ENCODE data around the gene CCDC169. TPM values are rescaled to one million over a fixed set of nuclear protein-coding genes. Genes with fewer than 3 reads are reported as not detected.

The CCDC169 gene
- total RNA-seq, 5 donors from 2014 or later (not counting 1 experiment from before 2014, with no cell fraction given): not detected

- Mint-ChIP-seq H3K27ac (no peak overlapping the region), H3K9me3 (peaks cover 0 to 8% (median 4%) of the 10 kb centered on the region in 3 donors), H3K4me1 (no peaks in the 10 kb centered on the region), H3K36me3 (no peaks in the 10 kb centered on the region), H3K4me3 (no peak overlapping the region), H3K27me3 (peaks cover 0 to 4% of the 10 kb centered on the region in 2 donors)
- no peak for ATAC-seq (replicated peaks in 1 of 4)
- H3K27me3 ChIP-seq (replicated peaks in 1 of 2; ENCODE audit: control insufficient read depth in 2 of 2, extremely low read depth in 1 of 2, insufficient read depth in 2 of 2, low read length in 1 of 2): no peaks in the 10 kb centered on the region
- 68% methylated on average over 4 of the region's 4 CpGs for WGBS (ENCODE audit: insufficient coverage)
- DNase-seq: no peak
- ChIA-PET CTCF (no interaction called here), POLR2A (no interaction called here)
- no peaks in the 10 kb centered on the region for H3K36me3 ChIP-seq (ENCODE audit: control insufficient read depth in 2 of 2, extremely low read depth in 1 of 2, insufficient read depth in 1 of 2, low read length in 1 of 2)
- no peak overlapping the region for H3K27ac ChIP-seq (ENCODE audit: low read length)
- H3K9me3 ChIP-seq: no peaks in the 10 kb centered on the region
- H3K4me3 ChIP-seq (ENCODE audit: control insufficient read depth in 1 of 2, extremely low read depth in 1 of 2, low read length in 1 of 2): no peak overlapping the region
- no peaks in the 10 kb centered on the region for H3K4me1 ChIP-seq (ENCODE audit: control insufficient read depth in 1 of 2, extremely low read depth in 1 of 2, insufficient read depth in 2 of 2, low read length in 2 of 2)
Measured at GRCh38 chr13:36211567-36211966, 86.0 kb downstream of the CCDC169 start.

GRCh38 chr13:36210738-36211137 lies 86.9 kb downstream of the CCDC169 start:
- Histone ChIP-seq H3K9me3 (no peaks in the 10 kb centered on the region), H3K36me3 (ENCODE audit: control insufficient read depth in 2 of 2, extremely low read depth in 1 of 2, insufficient read depth in 1 of 2, low read length in 1 of 2) (no peaks in the 10 kb centered on the region), H3K27me3 (replicated peaks in 1 of 2; ENCODE audit: control insufficient read depth in 2 of 2, extremely low read depth in 1 of 2, insufficient read depth in 2 of 2, low read length in 1 of 2) (no peaks in the 10 kb centered on the region), H3K4me3 (ENCODE audit: control insufficient read depth in 1 of 2, extremely low read depth in 1 of 2, low read length in 1 of 2) (no peak overlapping the region), H3K4me1 (ENCODE audit: control insufficient read depth in 1 of 2, extremely low read depth in 1 of 2, insufficient read depth in 2 of 2, low read length in 2 of 2) (no peaks in the 10 kb centered on the region), H3K27ac (ENCODE audit: low read length) (no peak overlapping the region)
- Mint-ChIP-seq H3K9me3 (peaks cover 0 to 8% (median 4%) of the 10 kb centered on the region in 3 donors), H3K36me3 (no peaks in the 10 kb centered on the region), H3K27me3 (peaks cover 0 to 4% of the 10 kb centered on the region in 2 donors), H3K27ac (no peak overlapping the region), H3K4me1 (no peaks in the 10 kb centered on the region), H3K4me3 (no peak overlapping the region)
- ChIA-PET POLR2A (no interaction called here), CTCF (no interaction called here)
- DNase-seq (no peak), ATAC-seq (replicated peaks in 1 of 4) (no peak)
- WGBS (ENCODE audit: insufficient coverage): no CpG with 5 or more reads among the region's 4 CpGs

- whole genome bisulfite sequencing (ENCODE audit: insufficient coverage): 69% methylated on average over 2 of the region's 5 CpGs
- no peaks in the 10 kb centered on the region for H3K36me3 ChIP-seq (ENCODE audit: control insufficient read depth in 2 of 2, extremely low read depth in 1 of 2, insufficient read depth in 1 of 2, low read length in 1 of 2)
- no peaks in the 10 kb centered on the region for H3K4me1 Mint-ChIP-seq
- ChIA-PET CTCF (no interaction called here), POLR2A (no interaction called here)
- H3K4me3 ChIP-seq (ENCODE audit: control insufficient read depth in 1 of 2, extremely low read depth in 1 of 2, low read length in 1 of 2): no peak overlapping the region
- H3K27me3 ChIP-seq (replicated peaks in 1 of 2; ENCODE audit: control insufficient read depth in 2 of 2, extremely low read depth in 1 of 2, insufficient read depth in 2 of 2, low read length in 1 of 2): no peaks in the 10 kb centered on the region
- H3K27ac ChIP-seq (ENCODE audit: low read length): no peak overlapping the region
- H3K9me3 Mint-ChIP-seq: peaks cover 0 to 5% (median 0%) of the 10 kb centered on the region in 3 donors
- peaks cover 0 to 4% of the 10 kb centered on the region in 2 donors for H3K27me3 Mint-ChIP-seq
- DNase-seq (no peak), ATAC-seq (replicated peaks in 1 of 4) (no peak)
- no peak overlapping the region for H3K4me3 Mint-ChIP-seq
- no peaks in the 10 kb centered on the region for H3K9me3 ChIP-seq
- H3K4me1 ChIP-seq (ENCODE audit: control insufficient read depth in 1 of 2, extremely low read depth in 1 of 2, insufficient read depth in 2 of 2, low read length in 2 of 2): no peaks in the 10 kb centered on the region
- H3K36me3 Mint-ChIP-seq: no peaks in the 10 kb centered on the region
- H3K27ac Mint-ChIP-seq: no peak overlapping the region
Measured at GRCh38 chr13:36207672-36208071, 89.9 kb downstream of the CCDC169 start.

- H3K4me3 ChIP-seq (ENCODE audit: control insufficient read depth in 1 of 2, extremely low read depth in 1 of 2, low read length in 1 of 2): no peak overlapping the region
- H3K36me3 ChIP-seq (ENCODE audit: control insufficient read depth in 2 of 2, extremely low read depth in 1 of 2, insufficient read depth in 1 of 2, low read length in 1 of 2): no peaks in the 10 kb centered on the region
- Mint-ChIP-seq H3K27ac (no peak overlapping the region), H3K9me3 (peaks cover 0 to 5% (median 3%) of the 10 kb centered on the region in 3 donors), H3K36me3 (no peaks in the 10 kb centered on the region), H3K4me3 (no peak overlapping the region), H3K27me3 (peaks cover 0 to 2% of the 10 kb centered on the region in 2 donors), H3K4me1 (no peaks in the 10 kb centered on the region)
- no peaks in the 10 kb centered on the region for H3K9me3 ChIP-seq
- ATAC-seq (replicated peaks in 1 of 4): no peak
- no peak for DNase-seq
- H3K27ac ChIP-seq (ENCODE audit: low read length): no peak overlapping the region
- no peaks in the 10 kb centered on the region for H3K27me3 ChIP-seq (replicated peaks in 1 of 2; ENCODE audit: control insufficient read depth in 2 of 2, extremely low read depth in 1 of 2, insufficient read depth in 2 of 2, low read length in 1 of 2)
- POLR2A ChIA-PET: no interaction called here
- no peaks in the 10 kb centered on the region for H3K4me1 ChIP-seq (ENCODE audit: control insufficient read depth in 1 of 2, extremely low read depth in 1 of 2, insufficient read depth in 2 of 2, low read length in 2 of 2)
- no CpG with 5 or more reads among the region's 1 CpG for WGBS (ENCODE audit: insufficient coverage)
- CTCF ChIA-PET: interaction anchor here in 1 of 2 donors (0.6 kb wide), 1 partner anchor 13 kb away, joined by 5 read pairs; no protein-coding TSS in a partner anchor
Measured at GRCh38 chr13:36193151-36193855, 104.3 kb downstream of the CCDC169 start.

GRCh38 chr13:36192166-36192565 lies 105.4 kb downstream of the CCDC169 start:
- Histone ChIP-seq H3K27me3 (replicated peaks in 1 of 2; ENCODE audit: control insufficient read depth in 2 of 2, extremely low read depth in 1 of 2, insufficient read depth in 2 of 2, low read length in 1 of 2) (no peaks in the 10 kb centered on the region), H3K4me1 (ENCODE audit: control insufficient read depth in 1 of 2, extremely low read depth in 1 of 2, insufficient read depth in 2 of 2, low read length in 2 of 2) (no peaks in the 10 kb centered on the region), H3K4me3 (ENCODE audit: control insufficient read depth in 1 of 2, extremely low read depth in 1 of 2, low read length in 1 of 2) (no peak overlapping the region), H3K9me3 (no peaks in the 10 kb centered on the region), H3K27ac (ENCODE audit: low read length) (no peak overlapping the region), H3K36me3 (ENCODE audit: control insufficient read depth in 2 of 2, extremely low read depth in 1 of 2, insufficient read depth in 1 of 2, low read length in 1 of 2) (no peaks in the 10 kb centered on the region)
- H3K27ac Mint-ChIP-seq: no peak overlapping the region
- ChIA-PET CTCF (no interaction called here), POLR2A (no interaction called here)
- no peak overlapping the region for H3K4me3 Mint-ChIP-seq
- DNase-seq (no peak), ATAC-seq (replicated peaks in 1 of 4) (no peak)
- H3K36me3 Mint-ChIP-seq: no peaks in the 10 kb centered on the region
- H3K9me3 Mint-ChIP-seq: peaks cover 0 to 6% (median 5%) of the 10 kb centered on the region in 3 donors
- no peaks in the 10 kb centered on the region for H3K4me1 Mint-ChIP-seq
- 70% methylated on average over 5 of the region's 6 CpGs for WGBS (ENCODE audit: insufficient coverage)
- H3K27me3 Mint-ChIP-seq: peaks cover 0 to 2% of the 10 kb centered on the region in 2 donors

- Mint-ChIP-seq H3K27me3 (peaks cover 0 to 2% of the 10 kb centered on the region in 2 donors), H3K4me3 (no peak overlapping the region), H3K27ac (no peak overlapping the region), H3K4me1 (no peaks in the 10 kb centered on the region), H3K36me3 (no peaks in the 10 kb centered on the region), H3K9me3 (peaks cover 0 to 8% (median 6%) of the 10 kb centered on the region in 3 donors)
- Histone ChIP-seq H3K4me1 (ENCODE audit: control insufficient read depth in 1 of 2, extremely low read depth in 1 of 2, insufficient read depth in 2 of 2, low read length in 2 of 2) (no peaks in the 10 kb centered on the region), H3K27ac (ENCODE audit: low read length) (no peak overlapping the region), H3K27me3 (replicated peaks in 1 of 2; ENCODE audit: control insufficient read depth in 2 of 2, extremely low read depth in 1 of 2, insufficient read depth in 2 of 2, low read length in 1 of 2) (no peaks in the 10 kb centered on the region), H3K4me3 (ENCODE audit: control insufficient read depth in 1 of 2, extremely low read depth in 1 of 2, low read length in 1 of 2) (no peak overlapping the region), H3K36me3 (ENCODE audit: control insufficient read depth in 2 of 2, extremely low read depth in 1 of 2, insufficient read depth in 1 of 2, low read length in 1 of 2) (no peaks in the 10 kb centered on the region), H3K9me3 (no peaks in the 10 kb centered on the region)
- ChIA-PET CTCF (no interaction called here), POLR2A (no interaction called here)
- DNase-seq: no peak
- 100% methylated on average over 1 of the region's 3 CpGs for WGBS (ENCODE audit: insufficient coverage)
- ATAC-seq (replicated peaks in 1 of 4): no peak
Measured at GRCh38 chr13:36190771-36191170, 106.8 kb downstream of the CCDC169 start.
